H7 (cell line): ENCODE results near the gene EPHB1. TPM values are rescaled to one million over a fixed set of nuclear protein-coding genes. Genes with fewer than 3 reads are reported as not detected.
"Not testable (repeated sequence)": the region's sequence is repeated elsewhere in the genome, so short reads cannot be mapped to it uniquely, and the experiment has no call there.

Experiments used
- DNase-seq: peaks from one replicate; pipeline ENCODE4 v3.0.0; 2012
- H3K27me3 ChIP-seq: 2 replicates; pipeline ENCODE4 v1.6.0; 2011; ENCODE audit warnings: mild to moderate bottlenecking, low read length; ENCODE audit not compliant: control insufficient read depth, insufficient read depth
- H3K36me3 ChIP-seq: replicated peaks from 2 replicates; pipeline ENCODE4 v1.5.1; 2011; ENCODE audit warnings: low read length; ENCODE audit not compliant: control insufficient read depth, insufficient read depth
- H3K4me3 ChIP-seq: 2 replicates; pipeline ENCODE4 v1.5.1; 2011; ENCODE audit warnings: low read depth, mild to moderate bottlenecking, control low read depth, low read length, moderate library complexity; ENCODE audit not compliant: insufficient read depth
- total RNA-seq: library from RNA; depleted of rRNA; stranded (reverse); fragments of >200 nt; shearing (Covaris generic); gene quantifications from 2 replicates; pipeline ENCODE4 v1.2.3, GENCODE V29; 2014

Gene EPHB1
- total RNA-seq, 1 experiment from 2014 or later: 3.3 TPM

DNA sequence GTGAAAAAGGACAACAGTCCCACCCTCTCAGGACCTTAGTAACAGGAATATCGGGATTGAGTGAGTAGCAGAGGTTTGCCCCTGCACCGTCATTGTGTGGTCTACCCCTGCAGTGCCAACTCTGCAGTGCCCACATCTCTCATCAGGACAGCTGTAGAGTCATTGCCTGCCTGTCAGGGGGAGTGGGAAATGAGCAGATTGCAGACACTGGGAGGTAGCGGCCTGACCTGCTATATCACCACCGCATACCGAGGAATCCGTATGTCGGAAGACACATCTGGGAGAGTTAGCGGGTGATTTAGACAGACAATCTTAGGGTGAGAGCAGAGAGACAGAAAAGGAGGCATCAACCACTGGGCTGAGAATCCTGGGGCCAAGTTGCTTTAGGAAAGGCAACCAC is 218.1 kb downstream of the EPHB1 start:
- DNase-seq: no peak
- H3K36me3 ChIP-seq: no peaks in the 10 kb centered on the region
- no peaks in the 10 kb centered on the region for H3K27me3 ChIP-seq
- no peak overlapping the region for H3K4me3 ChIP-seq

DNA sequence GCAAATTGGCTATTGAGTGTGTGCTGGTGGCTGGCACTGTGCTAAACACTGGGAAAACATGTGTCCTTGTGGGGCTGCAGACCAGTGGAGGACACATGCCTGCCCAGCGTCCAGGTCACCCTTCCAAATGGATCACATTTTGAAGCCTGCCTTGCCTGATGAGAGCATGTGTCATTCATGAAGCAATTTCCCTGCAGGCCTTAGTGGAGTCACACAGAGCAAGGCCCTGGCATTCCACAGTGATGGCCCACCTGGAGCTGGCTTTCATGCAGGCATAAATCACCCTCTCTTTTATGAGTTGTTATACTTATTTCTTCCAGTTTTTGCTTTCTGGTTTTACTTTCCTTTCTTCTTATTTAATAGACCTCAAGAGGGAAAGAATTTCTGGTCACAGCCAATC is 219.5 kb downstream of the EPHB1 start:
- H3K27me3 ChIP-seq: no peaks in the 10 kb centered on the region
- DNase-seq: no peak
- H3K4me3 ChIP-seq: no peak overlapping the region
- no peaks in the 10 kb centered on the region for H3K36me3 ChIP-seq

DNA sequence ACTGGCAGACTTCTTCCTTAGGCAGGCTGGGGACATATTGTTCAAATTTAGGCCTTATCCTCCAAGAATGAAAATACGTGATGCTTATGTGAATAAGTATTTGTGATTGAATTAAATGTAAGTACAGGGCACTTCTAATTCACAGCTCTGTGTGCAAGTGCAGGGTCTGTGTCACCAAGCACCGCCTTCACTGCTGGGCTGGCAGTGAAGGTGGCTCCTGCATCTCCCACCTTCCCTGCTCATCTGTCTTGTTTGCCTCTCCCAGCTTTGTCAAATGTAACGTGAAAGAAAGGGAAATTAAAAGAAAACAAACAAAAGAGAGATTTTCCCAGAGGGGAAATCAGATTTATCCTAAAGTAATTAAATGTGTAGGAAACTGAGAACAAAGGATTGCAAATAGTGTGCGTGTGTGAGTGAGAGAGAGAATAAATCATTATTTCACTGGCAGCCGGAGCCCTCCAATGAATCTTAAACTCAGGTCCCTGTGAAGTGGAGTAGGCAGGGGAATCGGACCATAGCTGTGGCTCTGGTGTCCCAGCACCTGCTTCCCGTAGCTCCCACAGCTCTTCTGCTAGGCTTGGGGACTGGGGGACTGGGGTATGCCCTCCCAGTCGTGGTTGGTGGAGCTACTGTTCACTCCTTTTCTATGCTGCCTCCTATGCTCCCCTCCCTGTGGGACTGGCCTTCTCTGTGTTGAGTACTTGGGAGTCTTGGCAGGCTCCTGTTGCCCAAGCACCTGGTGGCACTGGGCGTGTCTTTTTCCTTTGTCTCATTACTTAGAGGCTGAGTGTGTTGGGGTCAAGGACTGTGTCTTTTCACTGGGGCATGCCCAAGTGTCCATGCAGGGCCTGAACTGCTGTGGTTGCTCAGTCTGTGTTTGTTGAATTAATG is 222.2 kb downstream of the EPHB1 start:
- no peak for DNase-seq
- Histone ChIP-seq H3K4me3 (no peak overlapping the region), H3K36me3 (no peaks in the 10 kb centered on the region), H3K27me3 (no peaks in the 10 kb centered on the region)

DNA sequence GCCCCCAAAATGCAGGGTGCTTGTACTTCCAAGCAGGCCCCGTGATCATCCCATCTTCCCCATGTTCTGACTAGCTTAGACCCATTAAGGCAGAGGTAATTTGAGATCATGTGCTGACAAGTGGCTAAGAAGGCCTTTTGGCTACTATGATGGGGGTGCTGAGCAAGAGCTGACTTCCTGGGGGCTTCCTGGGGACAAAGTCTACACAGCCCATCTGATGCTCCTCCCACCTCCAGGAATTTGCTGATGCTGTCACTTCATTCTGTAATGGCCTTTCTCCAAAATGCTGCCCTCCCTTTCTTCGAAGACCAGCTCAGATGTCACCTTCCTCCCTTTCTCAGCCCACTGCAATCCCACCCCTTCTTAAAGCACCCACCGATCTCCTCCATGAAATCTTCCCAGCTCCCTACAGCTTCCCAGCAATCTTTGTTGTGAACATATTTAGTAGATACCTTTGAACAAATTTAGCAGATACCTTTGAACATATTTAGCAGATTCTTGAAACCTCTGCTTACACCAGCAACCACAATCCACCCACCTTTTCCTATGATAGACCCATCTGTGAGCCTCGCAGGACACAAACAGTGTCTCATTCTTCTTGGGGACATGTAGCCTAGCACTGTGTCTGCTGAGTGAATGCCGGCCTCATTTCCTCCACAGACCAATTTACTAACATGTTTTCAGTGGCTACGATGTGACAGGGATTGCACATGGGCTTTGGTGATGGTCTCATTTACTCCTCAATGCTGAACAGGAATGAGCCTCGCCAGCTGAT is 223.3 kb downstream of the EPHB1 start:
- H3K27me3 ChIP-seq: no peaks in the 10 kb centered on the region

DNA sequence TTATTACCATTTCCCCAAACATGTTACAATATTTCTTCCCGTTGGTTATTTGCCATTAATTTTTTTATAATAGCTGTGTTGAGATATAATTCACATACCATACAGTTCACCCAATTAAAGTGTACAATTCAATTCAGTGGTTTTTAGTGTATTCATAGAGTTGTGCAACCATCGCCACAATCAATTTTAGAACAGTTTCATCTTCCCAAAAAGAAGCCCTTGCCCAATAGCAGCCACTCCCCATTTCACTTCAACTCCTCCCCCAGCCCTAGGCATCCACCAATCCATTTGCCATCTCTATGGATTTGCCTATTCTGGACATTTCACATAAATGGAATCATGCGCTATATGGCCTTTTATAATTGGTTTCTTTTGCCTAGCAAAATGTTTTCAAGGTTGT is 225.1 kb downstream of the EPHB1 start:
- H3K27me3 ChIP-seq: no peaks in the 10 kb centered on the region
- H3K4me3 ChIP-seq: no peak overlapping the region
- no peak for DNase-seq
- no peaks in the 10 kb centered on the region for H3K36me3 ChIP-seq

More for the DNA sequence above, 223.3 kb downstream of the EPHB1 start:
- DNase-seq: no peak
- Histone ChIP-seq H3K36me3 (no peaks in the 10 kb centered on the region), H3K4me3 (no peak overlapping the region)

DNA sequence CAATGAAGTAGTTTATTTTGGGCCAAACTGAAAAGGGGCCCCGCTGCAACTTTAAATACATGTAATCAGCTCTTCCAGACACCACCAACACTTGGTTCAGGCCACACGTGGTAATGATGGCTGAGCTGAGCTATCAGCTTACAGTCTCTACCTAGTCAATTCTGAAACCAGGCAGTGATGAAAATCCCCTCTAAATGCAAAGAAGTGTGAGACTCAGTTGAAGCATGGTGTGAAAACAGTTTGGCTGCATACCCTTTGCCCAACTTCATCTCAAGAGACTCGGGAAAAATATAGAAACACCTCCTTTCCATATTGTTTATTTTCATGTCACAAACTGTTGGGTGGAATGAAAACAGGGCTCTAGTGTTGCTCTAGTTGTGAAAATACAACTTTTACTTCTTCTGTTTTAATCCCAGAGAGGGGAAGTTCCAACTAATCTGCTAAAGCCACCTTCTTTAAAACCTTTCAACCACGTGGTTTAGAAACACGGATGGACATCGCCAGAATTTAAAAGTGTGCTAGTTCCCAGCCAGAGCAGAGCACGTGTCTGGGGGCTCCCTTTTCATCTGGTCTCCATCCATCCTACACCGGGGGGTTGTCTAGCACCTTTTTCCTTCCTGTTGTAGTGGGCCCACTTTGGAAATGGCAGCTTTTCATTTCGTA is 229.1 kb downstream of the EPHB1 start:
- Histone ChIP-seq H3K4me3 (no peak overlapping the region), H3K36me3 (no peaks in the 10 kb centered on the region), H3K27me3 (no peaks in the 10 kb centered on the region)
- DNase-seq: no peak

DNA sequence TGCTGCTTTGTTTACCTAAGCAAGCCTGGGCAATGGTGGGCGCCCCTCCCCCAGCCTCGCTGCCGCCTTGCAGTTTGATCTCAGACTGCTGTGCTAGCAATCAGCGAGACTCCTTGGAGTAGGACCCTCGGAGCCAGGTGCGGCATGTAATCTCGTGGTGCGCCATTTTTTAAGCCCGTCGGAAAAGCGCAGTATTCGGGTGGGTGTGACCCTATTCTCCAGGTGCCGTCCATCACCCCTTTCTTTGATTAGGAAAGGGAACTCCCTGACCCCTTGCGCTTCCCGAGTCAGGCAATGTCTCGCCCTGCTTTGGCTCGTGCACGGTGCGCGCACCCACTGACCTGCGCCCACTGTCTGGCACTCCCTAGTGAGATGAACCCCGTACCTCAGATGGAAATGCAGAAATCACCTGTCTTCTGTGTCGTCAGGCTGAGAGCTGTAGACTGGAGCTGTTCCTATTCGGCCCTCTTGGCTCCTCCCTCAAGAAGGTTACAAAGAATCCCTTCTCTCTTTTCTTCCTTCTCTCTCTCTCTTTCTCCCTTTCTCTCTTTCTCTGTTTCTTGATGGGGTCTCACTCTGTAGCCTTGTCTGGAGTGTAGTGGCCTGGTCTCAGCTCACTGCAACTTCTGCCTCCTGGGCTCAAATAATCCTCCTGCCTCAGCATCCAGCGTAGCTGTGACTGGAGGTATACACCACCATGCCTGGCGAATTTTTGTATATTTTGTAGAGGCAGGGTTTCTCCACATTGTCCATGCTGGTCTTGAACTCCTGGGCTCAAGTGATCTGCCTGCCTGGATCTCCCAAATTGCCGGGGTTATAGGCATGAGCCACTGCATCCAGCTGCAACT is 235.9 kb downstream of the EPHB1 start:
- not testable (repeated sequence) for H3K27me3 ChIP-seq, DNase-seq, H3K36me3 ChIP-seq
- H3K4me3 ChIP-seq: peak overlapping the region; percentile 41

DNA sequence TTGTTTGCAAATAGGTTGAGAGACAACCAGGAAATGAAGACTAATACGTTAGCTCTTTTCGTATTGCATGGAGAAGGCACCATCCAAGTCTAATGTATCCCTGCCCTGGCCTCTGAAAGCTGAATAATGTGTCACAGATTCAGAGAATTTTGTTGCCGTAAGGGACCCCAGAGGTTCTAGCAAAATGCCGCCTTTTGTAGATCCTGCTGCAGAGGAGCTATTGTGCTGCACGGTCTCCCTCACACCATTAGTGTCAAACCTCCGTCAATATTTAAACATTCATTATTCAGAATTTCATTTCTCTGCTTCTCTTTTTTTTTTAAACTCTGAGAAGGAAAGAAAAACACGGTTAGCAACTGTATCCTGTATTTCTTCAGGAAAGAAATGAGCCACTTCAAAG is 238.7 kb downstream of the EPHB1 start:
- no peak for DNase-seq
- Histone ChIP-seq H3K36me3 (no peaks in the 10 kb centered on the region), H3K4me3 (no peak overlapping the region), H3K27me3 (no peaks in the 10 kb centered on the region)

DNA sequence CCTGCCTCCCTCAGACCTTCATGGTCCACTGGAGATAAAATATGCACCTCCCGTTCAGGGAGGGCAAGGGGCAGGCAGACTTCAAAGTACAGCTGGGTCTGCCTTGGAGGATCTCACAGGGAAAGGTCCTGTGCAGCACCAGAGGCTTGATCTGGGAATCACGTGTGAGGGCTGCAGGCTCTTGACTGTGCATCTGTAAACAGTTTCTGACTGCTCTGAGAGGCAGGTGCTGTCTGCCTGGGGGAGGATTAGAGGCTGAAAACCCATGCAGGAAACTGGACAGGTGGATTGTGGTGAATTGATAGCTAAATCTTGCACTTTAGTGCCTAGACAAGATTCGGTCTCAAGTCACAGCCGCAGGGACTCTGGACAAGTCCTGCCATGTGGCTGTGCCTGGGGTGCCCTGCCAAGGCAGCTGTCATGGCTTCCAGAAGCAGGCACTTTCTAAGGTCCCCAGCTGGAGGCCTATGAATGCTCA is 239.3 kb downstream of the EPHB1 start:
- Histone ChIP-seq H3K4me3 (no peak overlapping the region), H3K27me3 (no peaks in the 10 kb centered on the region), H3K36me3 (no peaks in the 10 kb centered on the region)
- DNase-seq: no peak

DNA sequence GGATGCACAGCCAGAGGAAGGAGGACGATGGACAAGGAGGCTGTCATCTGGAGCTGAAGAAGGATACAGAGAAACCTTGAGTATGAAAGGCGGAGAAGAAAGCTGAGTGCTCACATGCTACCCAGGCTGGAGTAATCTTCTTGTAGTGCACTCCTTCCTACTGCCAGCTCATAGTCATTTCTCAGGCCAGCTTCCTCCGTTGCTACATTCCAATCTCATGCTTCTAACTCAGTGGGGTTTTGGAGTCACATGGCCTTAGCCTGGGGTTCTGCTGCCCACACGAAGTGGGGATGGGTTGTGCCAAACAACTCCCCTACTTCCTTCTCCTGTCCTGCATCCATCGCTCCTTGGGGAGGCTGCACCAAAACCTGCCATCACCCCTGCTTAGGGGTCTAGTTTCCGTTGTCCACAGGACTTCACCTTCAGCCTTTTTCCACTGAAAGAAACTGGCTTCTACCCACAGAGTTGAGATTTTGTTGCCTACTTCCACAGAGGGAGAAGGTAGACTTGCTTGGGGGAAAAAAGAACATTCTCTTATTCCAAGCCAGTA is 239.9 kb downstream of the EPHB1 start:
- H3K4me3 ChIP-seq: no peak overlapping the region
- no peak for DNase-seq
- H3K27me3 ChIP-seq: no peaks in the 10 kb centered on the region
- no peaks in the 10 kb centered on the region for H3K36me3 ChIP-seq

DNA sequence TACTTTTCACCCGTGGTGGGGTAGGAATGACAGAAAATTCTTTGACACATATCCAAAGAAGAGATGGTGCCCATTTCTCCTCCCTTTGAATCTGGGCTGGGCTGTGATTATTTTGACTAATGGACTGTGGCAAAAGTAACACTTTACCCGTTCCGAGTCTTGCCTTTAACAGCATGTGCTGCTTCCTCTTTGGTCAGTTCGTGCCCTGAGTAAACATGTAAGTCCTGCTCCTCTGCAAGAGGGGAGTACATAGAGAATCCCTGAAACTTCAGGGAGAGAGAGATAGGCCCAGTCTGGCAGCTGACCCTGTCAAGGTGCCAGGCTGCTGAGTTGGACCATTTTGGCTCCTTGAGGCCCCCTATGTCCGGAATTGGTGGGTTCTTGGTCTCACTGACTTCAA is 243.1 kb downstream of the EPHB1 start:
- Histone ChIP-seq H3K36me3 (no peaks in the 10 kb centered on the region), H3K27me3 (no peaks in the 10 kb centered on the region), H3K4me3 (no peak overlapping the region)
- DNase-seq: no peak

DNA sequence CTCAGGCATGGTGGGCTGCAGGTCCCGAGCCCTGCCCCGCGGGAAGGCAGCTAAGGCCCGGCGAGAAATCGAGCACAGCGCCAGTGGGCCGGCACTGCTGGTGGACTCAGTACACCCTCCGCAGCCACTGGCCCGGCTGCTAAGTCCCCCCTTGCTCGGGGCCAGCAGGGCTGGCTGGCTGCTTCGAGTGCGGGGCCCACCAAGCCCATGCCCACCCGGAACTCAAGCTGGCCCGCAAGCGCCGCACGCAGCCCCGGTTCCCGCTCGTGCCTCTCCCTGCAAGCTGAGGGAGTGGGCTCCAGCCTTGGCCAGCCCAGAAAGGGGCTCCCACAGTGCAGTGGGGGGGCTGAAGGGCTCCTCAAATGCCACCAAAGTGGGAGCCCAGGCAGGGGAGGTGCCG is 244.5 kb downstream of the EPHB1 start:
- not testable (repeated sequence) for H3K4me3 ChIP-seq, DNase-seq, H3K36me3 ChIP-seq, H3K27me3 ChIP-seq

DNA sequence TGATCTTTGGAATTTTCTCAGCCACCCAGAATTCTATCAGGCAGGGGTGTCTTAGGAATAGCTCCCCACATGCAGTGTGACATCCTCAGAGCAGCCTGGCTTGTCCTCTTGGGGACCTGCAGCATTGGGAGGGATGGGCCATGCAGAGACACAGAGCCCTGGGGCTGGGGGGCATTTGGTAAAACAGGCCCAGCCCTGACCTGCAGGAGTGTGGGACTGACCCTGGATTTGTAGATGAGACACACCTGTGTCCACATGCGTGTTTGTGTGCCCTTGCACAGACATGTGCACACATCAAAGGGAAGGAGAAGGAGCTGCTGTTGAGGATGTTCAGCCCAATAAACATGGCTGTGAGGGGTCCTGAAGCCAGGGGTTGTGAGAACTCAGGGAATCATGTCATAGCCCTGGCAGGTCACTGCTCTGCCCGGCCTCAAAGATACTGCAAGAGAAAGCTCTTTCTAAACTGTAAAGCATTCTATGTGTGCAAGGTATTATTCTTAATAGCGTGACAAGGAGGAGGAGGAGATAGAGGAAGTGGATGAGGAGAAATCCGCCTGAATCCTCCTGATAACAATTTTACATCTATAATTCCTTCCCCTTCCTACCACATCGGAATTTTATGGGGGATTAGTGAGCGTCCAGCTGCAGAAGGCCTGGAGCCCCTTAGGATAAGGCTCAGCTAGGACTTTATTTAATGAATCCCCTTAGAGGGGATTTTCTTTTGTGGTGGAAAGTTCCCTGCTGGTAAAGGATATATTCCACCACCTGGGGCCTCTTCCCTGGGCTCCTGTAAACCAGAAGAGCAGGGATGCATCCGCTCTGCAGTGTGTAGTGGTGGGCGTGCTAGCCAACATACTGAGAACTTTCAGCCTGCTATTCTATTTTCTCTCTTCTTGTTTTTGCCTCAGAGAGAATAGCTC is 245.5 kb downstream of the EPHB1 start:
- Histone ChIP-seq H3K36me3 (no peaks in the 10 kb centered on the region), H3K27me3 (no peaks in the 10 kb centered on the region), H3K4me3 (no peak overlapping the region)
- DNase-seq: no peak
